ENCODE data around the gene ASB18. TPM values are rescaled to one million over a fixed set of nuclear protein-coding genes. Genes with fewer than 3 reads are reported as not detected.

The ASB18 gene
- total and polyA plus RNA-seq, 4 donors, result not detected

DNA sequence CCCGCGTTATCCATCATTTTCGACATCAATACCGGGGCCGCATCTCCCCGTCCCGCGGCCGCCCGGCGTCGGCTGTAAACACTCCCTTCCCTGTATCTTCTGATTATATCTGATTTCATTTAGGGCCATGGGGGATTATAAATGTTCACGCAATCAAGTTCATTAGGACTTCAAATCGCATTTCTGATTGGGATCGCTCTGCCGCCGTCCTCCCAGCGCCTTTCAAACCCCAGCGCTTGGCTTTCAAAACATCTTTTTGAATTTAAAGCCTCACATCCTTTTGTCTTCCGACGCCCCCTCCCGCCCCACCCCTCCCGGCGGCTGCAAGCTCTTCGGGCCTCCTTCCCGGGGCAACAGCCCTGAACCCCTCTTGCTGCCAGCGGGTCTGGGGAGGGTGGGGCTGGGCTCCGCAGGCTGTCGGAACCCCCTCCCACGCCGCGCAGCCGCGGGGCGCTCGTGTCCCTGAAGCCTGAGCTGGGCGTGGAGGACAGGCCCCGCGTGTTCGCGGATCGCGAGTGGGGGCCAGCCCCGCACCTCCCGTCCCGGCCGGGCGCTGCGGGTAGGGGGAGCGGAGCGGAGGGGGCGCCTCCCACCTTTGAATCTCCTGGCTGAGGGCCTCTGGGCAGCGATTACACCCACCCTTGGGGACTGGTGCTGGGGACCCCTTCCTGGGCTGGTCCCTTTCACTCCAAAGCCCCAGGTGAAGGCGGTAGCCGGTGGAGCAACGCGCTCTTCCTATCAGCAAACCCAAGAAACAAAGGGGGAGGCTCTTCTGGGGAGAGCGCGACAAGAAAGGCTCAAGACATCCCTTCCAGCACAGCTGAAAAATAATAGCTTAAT is 84.8 kb downstream of the ASB18 start:
- DNase-seq (ENCODE audit: low spot score), result no peak
- H3K9me3 ChIP-seq (ENCODE audit: control insufficient read depth in 4 of 4, low read length in 3 of 4), result no peaks in the 10 kb centered on the region
- TF ChIP-seq FOXA2 (IDR thresholded peaks at IDR 0.05) (no peak), ZBTB33 (IDR thresholded peaks at IDR 0.05) (no peak), NR2F2 (IDR thresholded peaks at IDR 0.05) (no peak), HNF4A (conservative IDR thresholded peaks at IDR 0.05) (no peak), RXRA (IDR thresholded peaks at IDR 0.05) (no peak), GABPA (IDR thresholded peaks at IDR 0.05 in 1 of 2, conservative IDR thresholded peaks at IDR 0.05 in 1 of 2) (no peak), REST (IDR thresholded peaks at IDR 0.05) (no peak), FOXA1 (IDR thresholded peaks at IDR 0.05) (no peak), TAF1 (conservative IDR thresholded peaks at IDR 0.05) (no peak)
- TF ChIP-seq, protein P1, sequence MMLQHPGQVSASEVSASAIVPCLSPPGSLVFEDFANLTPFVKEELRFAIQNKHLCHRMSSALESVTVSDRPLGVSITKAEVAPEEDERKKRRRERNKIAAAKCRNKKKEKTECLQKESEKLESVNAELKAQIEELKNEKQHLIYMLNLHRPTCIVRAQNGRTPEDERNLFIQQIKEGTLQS (IDR thresholded peaks at IDR 0.05), result no peak
- TF ChIP-seq, protein P2, sequence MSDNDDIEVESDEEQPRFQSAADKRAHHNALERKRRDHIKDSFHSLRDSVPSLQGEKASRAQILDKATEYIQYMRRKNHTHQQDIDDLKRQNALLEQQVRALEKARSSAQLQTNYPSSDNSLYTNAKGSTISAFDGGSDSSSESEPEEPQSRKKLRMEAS (IDR thresholded peaks at IDR 0.05), result no peak
- peaks cover 0 to 29% (median 23%) of the 10 kb centered on the region in 4 donors for H3K27me3 ChIP-seq (ENCODE audit: control insufficient read depth in 4 of 4, insufficient read depth in 4 of 4, low read length in 3 of 4)
- H3K4me3 ChIP-seq (ENCODE audit: low read depth in 1 of 3, low read length in 3 of 3), result no peak overlapping the region
- peaks cover 4 to 15% (median 12%) of the 10 kb centered on the region in 4 donors for H3K4me1 ChIP-seq (ENCODE audit: control insufficient read depth in 4 of 4, insufficient read depth in 4 of 4, low read length in 3 of 4)
- WGBS, result 7% methylated on average over 59 of the region's 59 CpGs
- no peaks in the 10 kb centered on the region for H3K36me3 ChIP-seq (ENCODE audit: control insufficient read depth in 4 of 4, insufficient read depth in 3 of 4, low read depth in 1 of 4, low read length in 3 of 4)
- no peak overlapping the region for H3K27ac ChIP-seq (ENCODE audit: low read depth in 1 of 2, low read length in 2 of 2)
- H3K9ac ChIP-seq (ENCODE audit: low read depth in 1 of 2, low read length in 2 of 2), result no peak overlapping the region

DNA sequence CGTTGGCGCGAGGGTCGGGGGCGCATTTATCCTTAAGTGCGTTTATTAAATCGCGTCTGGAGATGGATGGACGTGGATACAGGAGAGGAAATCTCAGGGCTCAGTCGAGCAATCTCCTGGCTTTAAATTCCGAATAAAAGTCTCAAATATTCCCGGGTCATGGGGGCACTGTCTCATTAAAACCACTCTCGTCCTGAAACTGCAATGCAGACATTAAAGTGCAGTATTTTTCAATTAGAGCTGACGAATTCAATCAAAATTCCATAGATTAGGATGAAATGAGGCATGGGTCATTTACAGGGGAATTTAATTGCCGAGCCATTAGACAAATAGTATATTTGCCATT is 85.3 kb downstream of the ASB18 start:
- TF ChIP-seq, protein P3, sequence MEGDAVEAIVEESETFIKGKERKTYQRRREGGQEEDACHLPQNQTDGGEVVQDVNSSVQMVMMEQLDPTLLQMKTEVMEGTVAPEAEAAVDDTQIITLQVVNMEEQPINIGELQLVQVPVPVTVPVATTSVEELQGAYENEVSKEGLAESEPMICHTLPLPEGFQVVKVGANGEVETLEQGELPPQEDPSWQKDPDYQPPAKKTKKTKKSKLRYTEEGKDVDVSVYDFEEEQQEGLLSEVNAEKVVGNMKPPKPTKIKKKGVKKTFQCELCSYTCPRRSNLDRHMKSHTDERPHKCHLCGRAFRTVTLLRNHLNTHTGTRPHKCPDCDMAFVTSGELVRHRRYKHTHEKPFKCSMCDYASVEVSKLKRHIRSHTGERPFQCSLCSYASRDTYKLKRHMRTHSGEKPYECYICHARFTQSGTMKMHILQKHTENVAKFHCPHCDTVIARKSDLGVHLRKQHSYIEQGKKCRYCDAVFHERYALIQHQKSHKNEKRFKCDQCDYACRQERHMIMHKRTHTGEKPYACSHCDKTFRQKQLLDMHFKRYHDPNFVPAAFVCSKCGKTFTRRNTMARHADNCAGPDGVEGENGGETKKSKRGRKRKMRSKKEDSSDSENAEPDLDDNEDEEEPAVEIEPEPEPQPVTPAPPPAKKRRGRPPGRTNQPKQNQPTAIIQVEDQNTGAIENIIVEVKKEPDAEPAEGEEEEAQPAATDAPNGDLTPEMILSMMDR (IDR thresholded peaks at IDR 0.05; ENCODE audit: low read depth, low read length, missing input control), result no peak
- TF ChIP-seq HNF4G (IDR thresholded peaks at IDR 0.05), result no peak
- TF ChIP-seq FOXA1 (IDR thresholded peaks at IDR 0.05), result no peak
- TF ChIP-seq ZBTB33 (IDR thresholded peaks at IDR 0.05), result no peak
- peak overlapping the region in 1 of 3 donors; percentile 37 for H3K4me3 ChIP-seq (ENCODE audit: low read depth in 1 of 3, low read length in 3 of 3)
- H3K27ac ChIP-seq (ENCODE audit: low read depth in 1 of 2, low read length in 2 of 2), result no peak overlapping the region
- H3K4me1 ChIP-seq (ENCODE audit: control insufficient read depth in 4 of 4, insufficient read depth in 4 of 4, low read length in 3 of 4), result peaks cover 4 to 15% (median 12%) of the 10 kb centered on the region in 4 donors
- WGBS, result 4% methylated on average over 15 of the region's 15 CpGs
- DNase-seq (ENCODE audit: low spot score), result no peak
- H3K9ac ChIP-seq (ENCODE audit: low read depth in 1 of 2, low read length in 2 of 2), result no peak overlapping the region
- no peaks in the 10 kb centered on the region for H3K36me3 ChIP-seq (ENCODE audit: control insufficient read depth in 4 of 4, insufficient read depth in 3 of 4, low read depth in 1 of 4, low read length in 3 of 4)
- no peaks in the 10 kb centered on the region for H3K9me3 ChIP-seq (ENCODE audit: control insufficient read depth in 4 of 4, low read length in 3 of 4)
- H3K27me3 ChIP-seq (ENCODE audit: control insufficient read depth in 4 of 4, insufficient read depth in 4 of 4, low read length in 3 of 4), result peaks cover 0 to 34% (median 23%) of the 10 kb centered on the region in 4 donors
